WI38 (cell line): ENCODE measurements around the gene KNDC1.

Experiments
- H3K4me3 ChIP-seq: 2 replicates; pipeline ENCODE4 v1.5.1; 2011; ENCODE audit warnings: low read depth, mild to moderate bottlenecking, control low read depth, low read length
- TF ChIP-seq, protein P1 (sequence below): IDR thresholded peaks from 2 replicates; pipeline ENCODE4 v1.5.1; 2012; ENCODE audit warnings: low read depth, mild to moderate bottlenecking, control low read depth, low read length

KNDC1 gene

DNA sequence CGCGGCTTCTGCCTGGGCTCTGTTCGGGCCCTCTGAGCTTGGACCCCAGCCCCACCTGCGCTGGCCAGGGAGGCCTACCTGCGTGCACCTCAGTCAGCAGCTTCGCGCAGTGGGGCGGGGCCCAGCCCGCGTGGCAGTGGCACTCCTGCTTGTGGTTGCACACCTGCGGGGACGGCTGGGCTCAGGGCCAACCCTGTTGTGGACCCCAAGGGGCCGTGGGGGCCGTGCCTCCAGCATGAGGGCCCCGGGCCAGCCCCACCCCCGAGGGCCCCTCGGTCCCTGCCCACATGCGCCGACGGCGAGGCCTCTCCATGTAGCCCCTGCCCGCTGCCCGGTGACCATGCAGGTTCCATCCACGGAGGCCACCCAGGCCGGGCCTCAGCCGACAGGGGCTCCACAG is 109.3 kb downstream of the KNDC1 start:
- no peak overlapping the region for H3K4me3 ChIP-seq
- TF ChIP-seq, protein P1, sequence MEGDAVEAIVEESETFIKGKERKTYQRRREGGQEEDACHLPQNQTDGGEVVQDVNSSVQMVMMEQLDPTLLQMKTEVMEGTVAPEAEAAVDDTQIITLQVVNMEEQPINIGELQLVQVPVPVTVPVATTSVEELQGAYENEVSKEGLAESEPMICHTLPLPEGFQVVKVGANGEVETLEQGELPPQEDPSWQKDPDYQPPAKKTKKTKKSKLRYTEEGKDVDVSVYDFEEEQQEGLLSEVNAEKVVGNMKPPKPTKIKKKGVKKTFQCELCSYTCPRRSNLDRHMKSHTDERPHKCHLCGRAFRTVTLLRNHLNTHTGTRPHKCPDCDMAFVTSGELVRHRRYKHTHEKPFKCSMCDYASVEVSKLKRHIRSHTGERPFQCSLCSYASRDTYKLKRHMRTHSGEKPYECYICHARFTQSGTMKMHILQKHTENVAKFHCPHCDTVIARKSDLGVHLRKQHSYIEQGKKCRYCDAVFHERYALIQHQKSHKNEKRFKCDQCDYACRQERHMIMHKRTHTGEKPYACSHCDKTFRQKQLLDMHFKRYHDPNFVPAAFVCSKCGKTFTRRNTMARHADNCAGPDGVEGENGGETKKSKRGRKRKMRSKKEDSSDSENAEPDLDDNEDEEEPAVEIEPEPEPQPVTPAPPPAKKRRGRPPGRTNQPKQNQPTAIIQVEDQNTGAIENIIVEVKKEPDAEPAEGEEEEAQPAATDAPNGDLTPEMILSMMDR = no peak

DNA sequence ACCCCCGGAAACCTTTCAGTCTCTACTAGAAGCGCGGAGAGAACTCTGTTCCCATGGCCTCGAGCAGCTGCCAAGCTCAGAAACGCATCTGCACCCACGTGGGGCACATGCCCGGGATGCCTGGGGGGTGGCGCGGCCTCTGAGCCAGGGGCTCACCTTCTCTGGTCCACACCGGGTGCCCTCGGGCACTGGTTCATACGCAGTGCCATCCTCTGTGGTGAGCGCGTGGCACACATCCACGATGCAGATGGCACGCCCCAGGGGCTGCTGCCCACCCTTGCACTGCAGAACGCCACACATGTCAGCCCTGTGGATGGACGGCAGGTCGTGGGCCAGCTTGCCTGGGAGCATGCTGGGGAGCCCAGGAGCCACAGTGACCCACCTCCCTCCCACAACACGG is 110.2 kb downstream of the KNDC1 start:
- TF ChIP-seq, protein P1 = no peak

DNA sequence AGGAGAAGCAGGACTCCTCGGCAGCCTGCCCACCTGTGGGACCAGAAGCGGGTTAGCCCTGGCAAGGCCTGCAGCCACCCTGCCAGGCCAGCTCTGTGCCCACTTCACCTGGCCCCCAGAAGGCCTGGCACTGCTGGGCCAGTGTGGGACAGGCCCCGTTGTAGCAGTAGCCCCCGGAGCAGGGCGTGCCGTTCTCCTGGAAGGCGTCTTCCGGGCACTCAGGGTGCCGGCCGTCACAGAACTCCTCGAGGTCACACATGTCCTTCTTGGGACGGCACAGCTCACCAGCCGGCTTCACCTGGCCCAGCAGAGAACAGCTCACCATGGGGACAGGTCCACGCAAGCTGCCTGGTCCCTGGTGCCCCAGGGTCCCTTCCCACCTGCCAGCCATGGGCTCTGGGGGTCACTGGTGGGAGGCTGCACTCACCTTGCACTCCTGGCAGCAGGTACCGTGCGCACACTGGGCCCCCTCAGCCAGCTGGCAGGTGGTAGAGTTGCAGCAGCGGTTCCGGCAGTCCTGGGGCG is 110.8 kb downstream of the KNDC1 start:
- H3K4me3 ChIP-seq = no peak overlapping the region
- TF ChIP-seq, protein P1 = no peak

More for the DNA sequence above, 110.2 kb downstream of the KNDC1 start:
- no peak overlapping the region for H3K4me3 ChIP-seq

DNA sequence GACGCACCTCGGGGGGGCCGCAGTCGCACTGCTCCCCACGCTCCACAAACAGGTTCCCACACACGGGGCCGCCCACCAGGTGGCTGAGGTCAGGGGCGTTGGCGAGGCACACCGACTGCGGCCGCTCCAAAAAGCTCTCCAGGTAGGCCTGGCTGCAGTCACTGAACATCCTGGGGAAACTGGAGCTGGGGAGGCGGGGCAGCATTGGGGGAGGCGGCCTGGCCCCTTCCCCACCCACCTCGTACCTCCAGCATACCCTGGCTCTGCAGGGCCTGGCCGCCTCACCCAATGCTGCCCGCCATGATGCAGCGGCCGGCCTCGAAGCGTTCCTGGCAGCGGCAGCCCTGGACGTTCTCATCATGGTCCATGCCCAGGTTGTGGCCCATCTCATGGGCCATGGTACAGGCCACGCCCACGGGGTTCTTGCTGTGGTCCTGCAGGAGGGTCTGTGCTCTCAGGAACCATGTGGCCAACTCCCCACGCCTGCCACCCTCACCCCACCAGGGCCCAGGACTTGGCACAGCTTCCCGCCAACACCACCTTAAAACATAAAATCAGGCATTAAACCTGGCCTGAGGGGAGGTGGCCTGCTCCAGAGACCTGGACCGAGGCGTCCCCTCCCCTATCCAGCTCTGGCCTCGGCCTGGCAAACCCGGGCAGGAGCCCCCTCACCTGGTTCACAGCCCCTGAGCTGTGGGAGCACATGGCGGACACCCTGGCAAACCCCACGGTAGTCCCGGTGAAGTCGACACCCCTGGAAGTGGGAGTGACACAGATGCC is 111.7 kb downstream of the KNDC1 start:
- H3K4me3 ChIP-seq = no peak overlapping the region
- TF ChIP-seq, protein P1 = no peak

DNA sequence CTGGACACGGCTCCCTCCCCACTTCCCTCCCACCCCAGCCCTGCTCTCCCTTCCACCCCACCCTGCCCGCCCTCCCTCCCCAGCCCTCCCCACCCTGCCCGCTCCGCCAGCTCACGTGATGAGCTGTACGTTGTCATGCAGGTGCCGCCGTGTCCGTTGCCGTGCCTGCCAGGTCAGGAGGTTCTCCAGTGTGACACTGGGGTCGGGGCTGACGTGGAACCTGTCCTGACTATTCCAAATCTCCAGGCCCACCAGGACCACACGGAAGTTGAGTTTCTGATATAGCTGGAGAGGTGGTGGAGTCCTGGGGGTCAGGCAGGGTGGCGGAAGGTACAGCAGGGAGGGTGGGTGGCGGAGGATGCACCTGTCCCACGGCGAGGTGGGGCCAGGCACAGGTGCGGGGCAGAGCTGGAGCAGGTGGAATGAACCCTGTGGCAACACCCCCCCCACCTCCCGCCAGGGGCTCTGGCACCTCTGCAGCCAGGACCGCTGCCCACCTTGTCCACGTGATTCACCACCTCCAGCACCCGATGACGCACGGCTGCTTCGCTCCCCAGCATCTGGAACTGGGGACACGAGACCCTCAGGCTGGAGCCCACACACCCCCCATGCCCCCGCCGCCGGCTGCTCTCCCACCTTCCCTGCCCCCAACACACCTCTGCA is 112.4 kb downstream of the KNDC1 start:
- H3K4me3 ChIP-seq = no peak overlapping the region
- TF ChIP-seq, protein P1 = no peak

DNA sequence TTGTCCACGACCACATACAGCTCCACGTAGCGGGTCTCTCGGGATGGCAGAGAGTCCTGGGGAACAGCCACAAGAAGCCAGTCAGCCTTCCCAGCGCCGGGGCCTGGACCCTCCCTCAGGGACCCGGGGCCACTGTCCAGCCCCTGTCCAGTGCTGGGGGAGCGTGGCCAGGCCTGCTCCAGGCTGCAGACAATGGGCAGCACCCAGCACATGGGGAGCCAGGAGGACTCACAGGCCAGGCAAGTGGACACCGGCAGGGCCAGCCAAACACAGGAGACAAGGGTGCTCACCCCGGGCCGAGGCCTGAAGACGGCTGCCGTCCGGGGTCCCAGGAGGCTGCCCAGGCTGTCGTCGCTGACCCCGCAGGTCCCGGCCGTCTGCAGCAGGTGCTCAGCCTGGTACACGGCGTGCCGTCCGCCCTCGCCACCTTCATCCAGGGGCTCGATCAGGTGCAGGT is 113.0 kb downstream of the KNDC1 start:
- H3K4me3 ChIP-seq = no peak overlapping the region
- TF ChIP-seq, protein P1 = no peak
